NCI-H345 (cell line): Measurements from ENCODE around the gene EML4.
"Not testable (repeated sequence)": the region's sequence is repeated elsewhere in the genome, so short reads cannot be mapped to it uniquely, and the experiment has no call there.

Experiments
- DNase-seq: peaks from one replicate; lab custom pipeline; 2025; lab: John Stamatoyannopoulos, UW

EML4 gene

GRCh38 chr2:42172020-42172419, 2.9 kb downstream of the EML4 start:
- no peak for DNase-seq

- no peak for DNase-seq
Observed at GRCh38 chr2:42172566-42172965, 3.4 kb downstream of the EML4 start.

- DNase-seq: not testable (repeated sequence)
Observed at GRCh38 chr2:42173467-42173866, 4.3 kb downstream of the EML4 start.

DNA sequence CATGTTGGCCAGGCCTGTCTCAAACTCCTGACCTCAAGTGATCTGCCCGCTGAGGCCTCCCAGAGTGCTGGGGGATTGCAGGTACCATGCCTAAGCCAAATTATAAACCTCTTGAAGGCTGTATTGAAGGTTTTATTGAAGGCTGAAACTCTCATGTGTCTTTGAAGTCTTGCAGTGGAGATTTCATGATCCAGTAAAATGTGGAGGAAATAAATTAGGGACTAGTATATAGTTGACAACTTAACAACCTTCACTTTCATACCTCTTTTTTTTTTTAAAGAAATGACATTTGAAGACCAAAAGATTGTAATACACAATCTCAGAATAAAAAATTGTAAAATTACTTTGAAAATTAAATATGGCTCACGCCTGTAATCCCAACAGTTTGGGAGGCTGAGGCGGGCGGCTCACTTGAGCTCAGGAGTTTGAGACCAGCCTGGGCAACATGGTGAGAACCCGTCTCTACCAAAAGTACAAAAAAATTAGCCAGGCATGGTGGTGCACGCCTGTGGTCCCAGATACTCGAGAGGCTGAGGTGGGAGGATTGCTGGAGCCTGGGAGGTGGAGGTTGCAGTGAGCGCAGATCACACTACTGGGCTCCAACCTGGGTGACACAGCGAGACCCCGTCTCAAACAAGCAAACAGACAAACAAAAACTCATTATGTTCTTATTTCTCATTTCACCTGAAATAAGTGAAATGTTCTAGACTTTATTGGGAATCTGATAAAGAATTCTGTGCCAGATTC, 8.0 kb downstream of the EML4 start:
- DNase-seq: no peak

DNA sequence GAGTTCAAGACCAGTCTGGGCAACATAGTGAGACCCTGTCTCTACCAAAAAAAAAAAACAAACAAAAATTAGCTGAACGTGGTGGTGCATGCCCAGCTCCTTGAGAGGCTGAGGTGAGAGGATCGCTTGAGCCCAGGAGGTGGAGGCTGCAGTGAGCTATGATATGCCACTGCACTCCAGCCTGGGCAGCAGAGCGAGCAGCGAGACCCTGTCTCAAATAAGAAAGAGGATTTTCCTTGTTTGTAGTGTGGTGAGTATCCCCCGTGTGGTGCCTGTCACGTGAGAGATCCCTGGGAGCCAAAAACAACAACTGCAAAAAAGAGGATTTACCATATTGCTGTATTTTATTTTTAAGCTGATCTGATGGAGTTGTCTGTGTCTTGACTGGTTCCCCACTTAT, 9.2 kb downstream of the EML4 start:
- DNase-seq: no peak

DNA sequence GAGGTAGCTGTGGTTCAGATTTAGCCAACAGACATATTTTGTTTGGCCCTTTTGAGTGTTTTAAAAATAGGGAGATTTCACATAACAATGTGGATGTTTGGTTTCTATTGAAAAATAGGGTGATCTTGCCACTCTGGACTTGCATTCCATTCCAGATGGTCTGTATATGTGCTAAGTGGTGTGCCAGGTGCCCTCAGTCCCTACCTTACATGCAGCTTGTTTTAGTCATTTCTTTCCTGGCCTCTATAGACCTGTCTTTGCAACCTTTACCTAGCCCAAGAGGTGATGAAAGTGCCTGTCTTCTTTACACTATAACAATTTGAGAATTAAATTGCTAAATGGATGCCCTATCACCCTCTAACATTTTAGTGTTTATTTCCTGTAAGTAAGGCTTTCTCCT, 11.1 kb downstream of the EML4 start:
- no peak for DNase-seq

DNA sequence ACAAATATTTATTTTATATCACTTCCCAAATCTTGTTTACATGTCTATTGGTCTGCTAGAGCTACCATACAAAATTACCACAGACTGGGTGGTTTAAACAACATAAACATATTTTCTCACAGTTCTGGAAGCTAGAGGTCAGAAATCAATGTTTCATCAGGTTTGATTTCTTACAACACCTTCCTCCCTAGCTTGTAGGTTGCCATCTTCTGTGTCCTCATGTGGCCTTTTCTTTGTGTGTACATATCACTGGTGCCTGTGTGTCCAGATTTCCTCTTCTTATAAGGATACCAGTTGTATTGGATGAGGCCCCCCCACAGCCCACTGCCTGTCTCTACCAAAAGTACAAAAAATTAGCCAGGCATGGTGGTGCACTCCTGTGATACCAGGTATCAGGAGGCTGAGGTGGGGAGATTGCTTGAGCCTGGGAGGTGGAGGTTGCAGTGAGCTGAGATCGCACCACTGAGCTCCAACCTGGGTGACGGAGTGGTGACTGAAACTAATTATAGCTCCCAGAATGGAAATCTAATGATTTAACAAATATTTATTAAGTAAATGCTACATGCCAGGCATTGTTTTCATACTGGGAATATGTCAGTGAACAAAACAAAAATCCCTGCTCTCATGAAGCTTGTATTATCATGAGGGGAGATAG, 13.6 kb downstream of the EML4 start:
- DNase-seq: no peak

GRCh38 chr2:42183775-42184174, 14.6 kb downstream of the EML4 start:
- DNase-seq: no peak

GRCh38 chr2:42184346-42184745, 15.2 kb downstream of the EML4 start:
- DNase-seq: no peak

DNA sequence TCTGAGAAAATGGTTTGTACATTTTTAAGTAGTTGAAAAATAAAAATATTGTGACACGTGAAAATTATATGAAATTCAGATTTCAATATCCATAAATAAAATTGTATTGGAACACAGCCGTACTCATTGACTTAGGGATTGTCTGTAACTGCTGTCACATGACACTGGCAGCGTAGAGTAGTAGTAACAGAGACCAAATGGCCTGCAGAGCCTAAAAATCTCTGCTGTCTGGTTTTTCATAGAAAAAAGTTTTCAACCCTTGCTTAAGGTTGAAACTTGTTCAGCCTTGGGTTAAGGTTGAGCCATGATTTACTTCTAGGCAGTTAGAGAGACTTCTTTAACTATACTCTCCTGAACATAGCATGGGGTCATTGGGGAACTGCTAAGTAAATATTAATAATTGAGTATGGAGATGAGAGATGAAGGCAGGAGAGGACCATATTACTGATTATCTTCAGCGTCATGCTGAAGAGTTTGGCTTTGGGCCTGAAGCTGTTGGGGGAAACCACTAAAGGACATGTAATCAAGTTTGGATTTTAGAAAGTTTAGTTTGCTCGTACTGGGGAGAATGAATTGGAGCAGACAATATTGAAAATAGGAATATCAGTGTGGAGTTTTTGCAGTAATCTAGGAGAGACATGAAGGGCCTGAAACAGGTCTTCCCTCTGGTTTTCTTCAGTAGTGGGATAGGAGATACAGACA, 16.2 kb downstream of the EML4 start:
- no peak for DNase-seq

DNA sequence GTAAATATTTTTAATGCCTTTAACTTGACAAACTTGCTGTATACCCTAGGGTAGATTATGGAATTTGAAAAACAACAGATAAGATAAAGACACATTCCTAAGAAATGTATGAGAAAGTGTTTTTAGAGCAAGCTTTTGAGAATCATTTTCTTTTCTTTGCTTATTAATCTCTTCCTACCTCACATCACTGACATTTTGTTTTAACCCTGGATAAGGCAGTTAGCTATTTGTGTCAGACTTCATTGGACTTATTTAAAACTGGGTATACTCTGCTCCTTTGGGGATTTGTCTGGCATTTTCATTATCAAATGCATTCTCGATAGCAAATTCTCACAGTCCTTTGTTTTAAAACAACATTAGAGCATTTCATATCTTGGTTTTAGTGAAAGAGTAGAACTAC, 17.2 kb downstream of the EML4 start:
- no peak for DNase-seq

- DNase-seq: no peak
Observed at GRCh38 chr2:42186945-42187632, 17.9 kb downstream of the EML4 start.

- no peak for DNase-seq
Observed at GRCh38 chr2:42187886-42188285, 18.7 kb downstream of the EML4 start.

DNA sequence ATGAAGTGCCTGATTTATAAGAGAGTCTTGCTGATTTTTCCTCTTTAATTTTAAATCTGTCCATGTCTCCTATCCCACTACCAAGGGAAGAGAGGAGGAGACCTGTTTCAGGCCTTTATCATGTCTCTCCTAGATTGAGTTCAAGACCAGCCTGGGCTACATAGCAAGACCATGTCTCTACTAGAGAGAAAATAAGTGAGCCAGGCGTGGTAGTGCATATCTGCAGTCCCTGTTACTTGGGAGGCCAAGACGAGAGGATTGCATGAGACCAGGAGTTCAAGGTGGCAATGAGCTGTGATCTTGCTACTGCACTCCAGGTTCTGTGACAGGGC, 20.0 kb downstream of the EML4 start:
- no peak for DNase-seq

DNA sequence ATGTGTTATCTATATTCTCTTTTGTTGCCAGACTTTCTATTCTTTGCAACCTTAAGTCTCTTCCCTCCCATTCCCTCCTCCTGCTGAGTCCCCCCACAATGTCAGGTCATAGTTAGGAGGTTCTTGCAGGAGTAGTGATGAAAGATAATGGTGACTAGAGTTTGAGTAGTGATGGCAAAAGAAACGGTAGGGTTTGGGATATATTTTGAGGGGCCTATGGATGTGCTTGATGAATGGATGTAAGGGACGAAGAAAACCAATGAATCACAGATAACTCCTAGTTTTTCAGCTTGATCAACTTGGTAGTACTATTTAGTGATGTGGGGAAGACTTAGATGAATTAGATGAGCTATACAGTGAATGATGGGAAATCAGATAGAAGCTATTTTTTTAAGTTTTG, 21.0 kb downstream of the EML4 start:
- DNase-seq: no peak

DNA sequence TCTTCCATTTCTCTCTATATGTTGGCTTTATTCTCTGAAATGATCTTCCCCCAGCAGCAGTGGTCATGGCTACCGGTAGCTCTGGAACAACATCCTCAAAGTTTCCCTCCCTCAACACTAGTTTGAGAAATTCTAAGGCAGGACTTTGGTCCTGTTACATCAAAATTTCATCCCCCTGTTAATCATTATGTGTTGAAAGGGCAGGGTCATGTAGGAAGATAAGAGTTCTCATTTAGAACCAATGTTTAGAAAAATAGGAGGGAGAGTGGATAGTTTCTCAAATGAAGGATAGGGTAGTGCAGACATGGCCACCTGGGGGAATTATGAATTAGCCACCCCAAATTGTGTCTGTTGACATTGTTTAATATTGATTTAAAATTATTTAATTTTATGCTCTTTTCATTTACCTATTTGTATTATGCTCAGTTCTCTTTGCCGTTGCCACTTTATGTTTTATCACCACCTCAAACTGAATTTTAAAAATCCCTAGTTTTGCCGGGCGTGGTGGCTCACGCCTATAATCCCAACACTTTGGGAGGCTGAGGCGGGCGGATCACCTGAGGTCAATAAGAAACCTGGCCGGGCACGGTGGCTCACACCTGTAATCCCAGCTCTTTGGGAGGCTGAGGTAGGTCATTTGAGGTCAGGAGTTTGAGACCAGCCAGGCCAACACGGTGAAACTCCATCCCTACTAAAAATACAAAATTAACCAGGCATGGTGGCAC, 22.3 kb downstream of the EML4 start:
- no peak for DNase-seq

- DNase-seq: no peak
Observed at GRCh38 chr2:42192010-42192373, 22.8 kb downstream of the EML4 start.

- DNase-seq: no peak
Observed at GRCh38 chr2:42192652-42193566, 23.8 kb downstream of the EML4 start.

- DNase-seq: no peak
Observed at GRCh38 chr2:42193722-42194187, 24.6 kb downstream of the EML4 start.

DNA sequence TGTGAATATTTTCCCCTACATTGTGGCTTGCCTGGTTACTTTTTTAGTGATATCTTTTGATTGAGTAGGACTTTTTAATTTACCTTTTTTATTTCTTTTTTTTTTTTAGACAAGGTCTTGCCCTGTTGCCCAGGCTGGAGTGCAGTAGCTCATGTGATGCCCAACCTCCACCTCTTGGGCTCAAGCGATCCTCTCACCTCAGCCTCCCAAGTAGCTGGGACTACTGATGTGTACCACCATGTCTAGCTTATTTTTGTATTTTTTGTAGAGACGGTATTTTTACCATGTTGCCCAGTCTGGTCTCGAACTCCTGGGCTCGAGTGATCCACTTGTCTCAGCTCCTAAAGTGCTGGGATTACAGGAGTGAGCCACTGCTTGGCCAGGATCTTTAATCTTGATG, 25.3 kb downstream of the EML4 start:
- DNase-seq: no peak

- no peak for DNase-seq
Observed at GRCh38 chr2:42195559-42195958, 26.4 kb downstream of the EML4 start.
